ENCODE data around the gene CDCA3.
A peak's percentile ranks its signal among the peaks of the same experiment; 100 is the strongest.
"Not testable (repeated sequence)": the region's sequence is repeated elsewhere in the genome, so short reads cannot be mapped to it uniquely, and the experiment has no call there.

The CDCA3 gene

GRCh38 chr12:6851153-6851920 lies at the start of gene CDCA3:
Gene CDCA3 (minus strand): TSS chr12:6851286. CDS start chr12:6850952, 334 bp downstream.
- DNase-seq: peak; percentile 94

- DNase-seq: peak; percentile 20
Measured at GRCh38 chr12:6899837-6900519, 48.9 kb upstream of the CDCA3 start.

- no peak for DNase-seq
Measured at GRCh38 chr12:6899427-6899826, 48.3 kb upstream of the CDCA3 start.

GRCh38 chr12:6896846-6897435 lies 45.9 kb upstream of the CDCA3 start:
- no peak for DNase-seq

GRCh38 chr12:6894321-6894720 lies 43.2 kb upstream of the CDCA3 start:
- DNase-seq: no peak

- not testable (repeated sequence) for DNase-seq
Measured at GRCh38 chr12:6892683-6893082, 41.6 kb upstream of the CDCA3 start.

- no peak for DNase-seq
Measured at GRCh38 chr12:6891646-6892001, 40.5 kb upstream of the CDCA3 start.

- DNase-seq: peak; percentile 99
Measured at GRCh38 chr12:6890789-6891645, 39.9 kb upstream of the CDCA3 start.

- not testable (repeated sequence) for DNase-seq
Measured at GRCh38 chr12:6889775-6890573, 38.9 kb upstream of the CDCA3 start.

GRCh38 chr12:6888794-6889193 lies 37.7 kb upstream of the CDCA3 start:
- DNase-seq: not testable (repeated sequence)

- DNase-seq: no peak
Measured at GRCh38 chr12:6888360-6888759, 37.3 kb upstream of the CDCA3 start.

GRCh38 chr12:6887460-6887859 lies 36.4 kb upstream of the CDCA3 start:
- no peak for DNase-seq

- not testable (repeated sequence) for DNase-seq
Measured at GRCh38 chr12:6886206-6886999, 35.3 kb upstream of the CDCA3 start.

- DNase-seq: no peak
Measured at GRCh38 chr12:6884539-6884938, 33.5 kb upstream of the CDCA3 start.

- no peak for DNase-seq
Measured at GRCh38 chr12:6883683-6884082, 32.6 kb upstream of the CDCA3 start.

GRCh38 chr12:6883252-6883651 lies 32.2 kb upstream of the CDCA3 start:
- DNase-seq: no peak

GRCh38 chr12:6879824-6880223 lies 28.7 kb upstream of the CDCA3 start:
- not testable (repeated sequence) for DNase-seq

GRCh38 chr12:6874015-6874368 lies 22.9 kb upstream of the CDCA3 start:
- not testable (repeated sequence) for DNase-seq

- peak; percentile 99 for DNase-seq
Measured at GRCh38 chr12:6873094-6874014, 22.3 kb upstream of the CDCA3 start, which contains the start of gene SPSB2. Gene SPSB2 (minus strand): TSS chr12:6873303. CDS start chr12:6872901, 402 bp downstream.

Data from stimulated activated CD4-positive, alpha-beta T cell treated with anti-CD3 and anti-CD28 coated beads, Interleukin-4, amount 100 ng/mL, for 24 hours (primary cell).